Upper lobe of right lung (tissue), 1 donor: ENCODE measurements around the gene ERVFRD-1. TPM values are rescaled to one million over a fixed set of nuclear protein-coding genes. Genes with fewer than 3 reads are reported as not detected.
A peak's percentile ranks its signal among the peaks of the same experiment; 100 is the strongest.

Experiments
- ATAC-seq: fragments of 200-7000 bp; cut with Tn5 transposase; one replicate; pipeline ENCODE4 v1.9.1; 2020; ENCODE audit warnings: mild to moderate bottlenecking, moderate library complexity
- DNase-seq: peaks from one replicate; pipeline ENCODE4 v3.0.0-alpha.2; 2020
- H3K27ac ChIP-seq: fragments of 200-600 bp; one replicate; pipeline ENCODE4 v1.8.0; 2022
- H3K27me3 ChIP-seq: fragments of 200-600 bp; one replicate; pipeline ENCODE4 v1.8.0; 2022; ENCODE audit warnings: mild to moderate bottlenecking
- H3K36me3 ChIP-seq: fragments of 200-600 bp; one replicate; pipeline ENCODE4 v1.8.0; 2022
- H3K4me1 ChIP-seq: fragments of 200-600 bp; one replicate; pipeline ENCODE4 v1.8.0; 2022
- H3K4me3 ChIP-seq: fragments of 200-600 bp; one replicate; pipeline ENCODE4 v1.8.0; 2022; ENCODE audit warnings: mild to moderate bottlenecking
- H3K9me3 ChIP-seq: fragments of 200-600 bp; one replicate; pipeline ENCODE4 v1.8.0; 2022
- intact Hi-C: fragments of 100-400 bp; cut with DNase I; formaldehyde crosslinking; loops from one replicate; pipeline ENCODE4 v1.11.0; 2022
- total RNA-seq: library from RNA; stranded (reverse); fragmentation: NEBNext Ultra II Directional; extraction: Animal tissue kit (Norgen Biotek cat#: 25700); gene quantifications from one replicate; pipeline ENCODE4 v1.2.1, GENCODE V29; 2021
- TF ChIP-seq, protein P1 (sequence below): fragments of 200-600 bp; IDR thresholded peaks from one replicate; pipeline ENCODE4 v1.8.0; 2022; ENCODE audit warnings: antibody characterized with exemption
- donor health status: DM: no; HTN: yes; CAD: no; lungs with severe emphysema.

Gene ERVFRD-1
- total RNA-seq, 1 donor from 2014 or later: 0.55 TPM

DNA sequence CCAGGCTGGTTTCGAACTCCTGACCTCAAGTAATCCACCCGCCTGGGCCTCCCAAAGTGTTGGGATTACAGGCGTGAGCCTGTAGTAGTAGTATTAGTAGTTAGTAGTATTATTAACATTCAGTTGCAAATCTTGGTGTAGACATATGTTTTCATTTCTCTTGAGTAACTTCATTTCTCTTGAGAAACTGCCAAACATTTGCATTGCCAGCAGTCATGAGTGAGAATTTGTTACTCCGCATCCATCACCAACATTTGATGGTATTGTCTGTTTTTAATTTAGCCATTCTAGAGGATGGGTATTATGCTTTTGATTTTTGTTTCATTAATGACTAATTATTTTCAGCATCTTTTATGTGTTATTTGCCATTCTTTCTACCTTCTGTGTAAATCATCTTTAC is 1.5 kb upstream of the ERVFRD-1 start:
- DNase-seq (no peak), ATAC-seq (no peak)
- Histone ChIP-seq H3K27me3 (no peaks in the 10 kb centered on the region), H3K9me3 (no peaks in the 10 kb centered on the region), H3K4me3 (no peak overlapping the region), H3K27ac (no peak overlapping the region), H3K36me3 (no peaks in the 10 kb centered on the region), H3K4me1 (peaks cover 12% of the 10 kb centered on the region)
- intact Hi-C loops: no loop called here
- TF ChIP-seq, protein P1, sequence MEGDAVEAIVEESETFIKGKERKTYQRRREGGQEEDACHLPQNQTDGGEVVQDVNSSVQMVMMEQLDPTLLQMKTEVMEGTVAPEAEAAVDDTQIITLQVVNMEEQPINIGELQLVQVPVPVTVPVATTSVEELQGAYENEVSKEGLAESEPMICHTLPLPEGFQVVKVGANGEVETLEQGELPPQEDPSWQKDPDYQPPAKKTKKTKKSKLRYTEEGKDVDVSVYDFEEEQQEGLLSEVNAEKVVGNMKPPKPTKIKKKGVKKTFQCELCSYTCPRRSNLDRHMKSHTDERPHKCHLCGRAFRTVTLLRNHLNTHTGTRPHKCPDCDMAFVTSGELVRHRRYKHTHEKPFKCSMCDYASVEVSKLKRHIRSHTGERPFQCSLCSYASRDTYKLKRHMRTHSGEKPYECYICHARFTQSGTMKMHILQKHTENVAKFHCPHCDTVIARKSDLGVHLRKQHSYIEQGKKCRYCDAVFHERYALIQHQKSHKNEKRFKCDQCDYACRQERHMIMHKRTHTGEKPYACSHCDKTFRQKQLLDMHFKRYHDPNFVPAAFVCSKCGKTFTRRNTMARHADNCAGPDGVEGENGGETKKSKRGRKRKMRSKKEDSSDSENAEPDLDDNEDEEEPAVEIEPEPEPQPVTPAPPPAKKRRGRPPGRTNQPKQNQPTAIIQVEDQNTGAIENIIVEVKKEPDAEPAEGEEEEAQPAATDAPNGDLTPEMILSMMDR: no peak

DNA sequence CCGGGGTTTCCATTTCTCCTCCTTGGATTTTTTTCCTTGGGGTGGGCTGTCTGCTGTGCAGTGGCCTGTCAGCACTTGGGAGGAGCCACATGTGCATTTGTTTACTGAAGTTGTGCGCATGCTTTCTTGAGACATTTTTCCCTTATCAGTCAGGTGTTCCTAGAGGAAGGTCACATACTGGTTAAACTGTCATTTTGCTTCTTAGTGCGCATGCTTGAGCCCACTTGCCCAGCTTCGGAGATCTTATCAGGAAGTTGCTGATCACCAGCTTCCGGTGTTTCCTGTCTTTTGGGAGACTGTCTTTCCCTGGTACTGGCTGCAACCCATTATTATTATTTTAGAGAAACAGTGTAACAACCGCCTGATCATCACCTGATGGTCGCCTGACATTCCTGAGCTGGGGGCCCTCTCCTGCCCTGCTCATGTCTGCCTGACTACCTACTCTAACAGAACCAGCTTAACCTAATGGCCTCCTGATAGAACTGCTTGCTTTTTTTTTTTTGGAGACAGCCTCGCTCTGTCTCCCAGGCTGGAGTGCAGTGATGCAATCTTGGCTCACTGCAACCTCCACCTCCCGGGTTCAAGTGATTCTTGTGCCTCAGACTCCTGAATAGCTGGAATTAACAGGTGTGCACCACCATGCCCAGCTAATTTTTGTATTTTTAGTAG is 378 bp upstream of the ERVFRD-1 start:
- no peaks in the 10 kb centered on the region for H3K9me3 ChIP-seq
- intact Hi-C loops: no loop called here
- H3K4me1 ChIP-seq: peaks cover 12% of the 10 kb centered on the region
- no peaks in the 10 kb centered on the region for H3K36me3 ChIP-seq
- H3K27me3 ChIP-seq: no peaks in the 10 kb centered on the region
- DNase-seq (no peak), ATAC-seq (peak; percentile 54)
- TF ChIP-seq, protein P1: no peak
- H3K27ac ChIP-seq: no peak overlapping the region
- H3K4me3 ChIP-seq: peak overlapping the region; percentile 14

DNA sequence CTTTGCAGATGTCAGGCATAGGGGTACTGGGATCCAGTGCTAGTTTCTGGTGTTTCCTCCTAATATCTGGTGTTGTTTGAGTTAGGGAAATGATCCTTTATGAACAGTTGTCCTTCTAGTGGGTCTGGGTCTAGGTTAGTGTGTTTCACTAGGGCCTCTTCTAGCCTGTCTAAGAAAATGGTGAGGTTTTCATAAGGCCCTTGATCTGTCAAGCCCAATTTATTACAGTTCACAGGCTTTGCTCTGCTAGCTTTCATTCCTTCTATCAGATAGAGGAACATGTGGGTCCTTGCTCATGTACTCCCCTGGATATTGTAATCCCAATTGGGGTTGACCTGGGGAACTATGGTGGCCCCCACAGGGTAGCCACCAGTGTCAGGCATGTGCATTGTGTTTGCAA is 2.8 kb downstream of the ERVFRD-1 start:
- peaks cover 12% of the 10 kb centered on the region for H3K4me1 ChIP-seq
- TF ChIP-seq, protein P1: no peak
- no peaks in the 10 kb centered on the region for H3K36me3 ChIP-seq
- no peak overlapping the region for H3K27ac ChIP-seq
- H3K9me3 ChIP-seq: no peaks in the 10 kb centered on the region
- H3K27me3 ChIP-seq: no peaks in the 10 kb centered on the region
- DNase-seq (no peak), ATAC-seq (no peak)
- intact Hi-C loops: no loop called here
- H3K4me3 ChIP-seq: no peak overlapping the region

DNA sequence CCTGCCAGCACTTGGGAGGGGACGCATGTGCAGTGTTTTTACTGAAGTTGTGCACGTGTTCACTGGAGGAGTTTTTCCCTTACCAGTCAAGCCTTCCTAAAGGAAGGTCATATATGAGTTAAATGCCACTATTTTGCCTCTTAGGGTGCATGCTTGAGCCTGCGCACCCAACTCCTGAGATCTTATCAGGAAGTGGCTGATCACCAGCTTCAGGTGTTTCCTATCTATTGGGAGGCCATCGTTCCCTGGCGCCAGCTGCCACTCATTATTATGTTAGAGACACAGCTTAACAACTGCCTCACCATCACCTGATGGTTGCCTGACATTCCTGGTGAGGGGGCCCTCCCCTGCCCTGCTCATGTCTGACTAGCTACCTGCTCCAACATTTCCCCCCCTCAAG is 8.5 kb downstream of the ERVFRD-1 start:
- TF ChIP-seq, protein P1: no peak
- H3K4me3 ChIP-seq: no peak overlapping the region
- H3K27ac ChIP-seq: no peak overlapping the region
- ATAC-seq (no peak), DNase-seq (no peak)
- intact Hi-C loops: no loop called here
- no peaks in the 10 kb centered on the region for H3K36me3 ChIP-seq
- no peaks in the 10 kb centered on the region for H3K9me3 ChIP-seq
- no peaks in the 10 kb centered on the region for H3K27me3 ChIP-seq
- H3K4me1 ChIP-seq: no peaks in the 10 kb centered on the region

DNA sequence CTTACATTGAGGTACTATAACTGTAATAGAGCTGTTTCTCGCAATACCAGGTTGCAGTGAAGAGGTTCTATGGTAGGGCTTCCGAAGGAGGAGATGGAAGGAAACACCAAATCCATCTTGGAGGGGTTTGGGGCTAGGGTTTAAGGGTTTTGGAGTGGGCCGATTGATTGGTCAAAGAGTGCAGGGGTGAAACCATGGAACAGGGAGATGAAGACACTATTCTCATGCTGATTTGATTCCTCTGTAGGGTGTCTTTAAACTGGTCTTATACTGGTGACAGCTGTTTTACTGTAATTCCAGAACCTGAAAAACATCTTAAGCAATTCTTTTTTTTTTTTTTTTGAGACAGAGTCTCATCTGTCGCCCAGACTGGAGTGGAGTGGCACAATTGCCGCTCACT is 10.1 kb downstream of the ERVFRD-1 start:
- no peak for ATAC-seq
- no peak overlapping the region for H3K27ac ChIP-seq
- H3K4me3 ChIP-seq: no peak overlapping the region
- H3K27me3 ChIP-seq: no peaks in the 10 kb centered on the region
- TF ChIP-seq, protein P1: no peak
- no peak for DNase-seq
- no peaks in the 10 kb centered on the region for H3K4me1 ChIP-seq
- intact Hi-C loops: no loop called here
- no peaks in the 10 kb centered on the region for H3K9me3 ChIP-seq
- no peaks in the 10 kb centered on the region for H3K36me3 ChIP-seq

DNA sequence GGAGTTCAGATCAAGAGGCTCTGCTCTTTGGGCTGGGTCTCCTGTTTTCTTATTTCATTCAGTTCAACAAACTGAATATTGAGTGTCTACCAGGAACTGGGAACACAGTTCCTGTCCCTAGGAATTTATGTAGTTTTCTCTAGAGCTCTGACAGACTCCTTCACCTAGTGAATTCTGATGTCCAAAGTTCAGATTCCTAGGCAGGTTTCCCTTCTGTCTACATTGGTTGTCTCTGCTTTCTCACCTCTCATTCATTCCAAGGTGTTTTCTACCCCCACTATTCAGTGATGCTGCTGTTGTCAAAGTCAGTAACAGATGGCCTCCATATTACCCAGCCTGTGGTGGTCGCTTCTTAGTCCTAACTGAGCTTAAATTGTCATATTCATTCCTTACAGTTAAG is 13.5 kb downstream of the ERVFRD-1 start:
- H3K27ac ChIP-seq: no peak overlapping the region
- H3K9me3 ChIP-seq: no peaks in the 10 kb centered on the region
- no peaks in the 10 kb centered on the region for H3K36me3 ChIP-seq
- no peak overlapping the region for H3K4me3 ChIP-seq
- no peaks in the 10 kb centered on the region for H3K27me3 ChIP-seq
- peaks cover 12% of the 10 kb centered on the region for H3K4me1 ChIP-seq
- TF ChIP-seq, protein P1: no peak
- no peak for DNase-seq
- no peak for ATAC-seq
- intact Hi-C loops: no loop called here
